ENCODE data around the gene WIZ.

GRCh38 chr19:15445227-15445605 is 4.5 kb downstream of the WIZ start:
- no peak for TF ChIP-seq CTCF (IDR thresholded peaks at IDR 0.05; ENCODE audit: borderline replicate concordance, extremely low read depth, low read length, poor library complexity, severe bottlenecking)
- TF ChIP-seq EZH2 (IDR thresholded peaks at IDR 0.05; ENCODE audit: borderline replicate concordance, low read depth, low read length, severe bottlenecking) = no peak
